ENCODE data around the gene CACNA1D. TPM values are rescaled to one million over a fixed set of nuclear protein-coding genes. Genes with fewer than 3 reads are reported as not detected.

Gene CACNA1D
- total RNA-seq, 1 donor from 2014 or later: 5.7 TPM

DNA sequence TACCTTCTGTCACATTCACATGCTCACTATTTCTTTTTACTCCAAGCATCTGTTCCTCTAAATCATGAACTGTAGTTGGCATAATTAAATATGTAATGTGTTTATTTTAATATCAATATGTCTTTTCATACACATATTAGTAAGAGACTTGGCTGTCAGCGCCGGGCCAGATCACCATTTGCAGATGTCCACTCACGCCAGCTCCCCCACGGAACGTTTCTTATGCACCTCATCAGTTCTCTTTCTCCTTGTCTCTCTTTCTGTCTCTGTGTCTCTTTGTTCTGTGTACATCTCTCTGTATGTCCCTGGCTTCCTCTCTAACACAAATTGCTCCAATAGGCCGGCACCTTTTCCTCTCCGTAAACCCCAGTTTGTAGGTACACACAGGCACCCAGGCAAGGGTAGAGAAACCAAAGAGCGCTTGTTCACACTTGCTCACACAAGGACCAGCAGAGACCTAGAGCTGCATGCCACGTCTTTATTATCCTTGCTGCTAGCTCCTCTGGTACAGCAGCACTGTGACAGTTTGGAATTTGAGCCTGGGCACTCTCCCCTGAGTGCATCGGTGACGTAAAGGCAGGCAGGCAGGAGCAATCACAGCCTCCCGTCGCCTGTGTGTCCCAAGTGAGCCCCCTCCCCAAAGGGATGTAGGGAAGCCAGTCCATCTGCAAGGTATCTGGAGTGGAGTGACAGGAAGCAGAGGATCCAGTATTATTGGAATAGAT, 40.4 kb downstream of the CACNA1D start:
- H3K36me3 ChIP-seq (ENCODE audit: control insufficient read depth in 3 of 3, insufficient read depth in 3 of 3, low read length in 3 of 3): no peaks in the 10 kb centered on the region
- no peak overlapping the region for H3K4me3 ChIP-seq (ENCODE audit: low read length in 3 of 3)
- H3K9ac ChIP-seq (ENCODE audit: low read depth in 1 of 3, low read length in 3 of 3): no peak overlapping the region
- no peaks in the 10 kb centered on the region for H3K4me1 ChIP-seq (ENCODE audit: control insufficient read depth in 3 of 3, insufficient read depth in 3 of 3, low read length in 3 of 3)
- peaks cover 0 to 9% (median 8%) of the 10 kb centered on the region in 3 donors for H3K27me3 ChIP-seq (ENCODE audit: control insufficient read depth in 3 of 3, insufficient read depth in 3 of 3, low read length in 3 of 3)
- H3K27ac ChIP-seq (ENCODE audit: low read depth, low read length): no peak overlapping the region
- H3K9me3 ChIP-seq (ENCODE audit: control insufficient read depth in 3 of 3, low read length in 3 of 3): no peaks in the 10 kb centered on the region

DNA sequence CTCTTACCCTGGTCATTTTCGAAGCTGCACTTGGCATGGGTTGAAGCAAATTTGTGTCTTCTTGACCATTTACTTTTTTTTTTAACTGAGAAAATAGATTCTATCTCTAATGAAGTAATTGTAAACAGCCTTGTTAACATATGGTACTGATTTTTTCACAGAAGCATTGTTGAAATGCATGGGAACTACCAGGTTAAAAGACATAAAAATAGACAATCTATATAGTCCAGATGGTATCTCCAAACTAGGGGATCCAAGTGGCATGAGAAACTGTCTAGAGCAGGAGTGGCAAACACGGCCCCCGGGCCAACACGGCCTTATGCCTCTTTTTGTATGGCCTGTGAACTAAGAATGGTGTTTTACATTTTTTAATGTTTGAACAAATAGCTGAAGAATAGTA, 41.9 kb downstream of the CACNA1D start:
- H3K4me3 ChIP-seq (ENCODE audit: low read length in 3 of 3): no peak overlapping the region
- peaks cover 2 to 9% (median 8%) of the 10 kb centered on the region in 3 donors for H3K27me3 ChIP-seq (ENCODE audit: control insufficient read depth in 3 of 3, insufficient read depth in 3 of 3, low read length in 3 of 3)
- no peaks in the 10 kb centered on the region for H3K36me3 ChIP-seq (ENCODE audit: control insufficient read depth in 3 of 3, insufficient read depth in 3 of 3, low read length in 3 of 3)
- no peak overlapping the region for H3K27ac ChIP-seq (ENCODE audit: low read depth, low read length)
- no peak overlapping the region for H3K9ac ChIP-seq (ENCODE audit: low read depth in 1 of 3, low read length in 3 of 3)
- no peaks in the 10 kb centered on the region for H3K4me1 ChIP-seq (ENCODE audit: control insufficient read depth in 3 of 3, insufficient read depth in 3 of 3, low read length in 3 of 3)
- no peaks in the 10 kb centered on the region for H3K9me3 ChIP-seq (ENCODE audit: control insufficient read depth in 3 of 3, low read length in 3 of 3)

- H3K27me3 ChIP-seq (ENCODE audit: control insufficient read depth in 3 of 3, insufficient read depth in 3 of 3, low read length in 3 of 3): peaks cover 0 to 5% (median 0%) of the 10 kb centered on the region in 3 donors
- no peak overlapping the region for H3K27ac ChIP-seq (ENCODE audit: low read depth, low read length)
- H3K9ac ChIP-seq (ENCODE audit: low read depth in 1 of 3, low read length in 3 of 3): no peak overlapping the region
- no peaks in the 10 kb centered on the region for H3K9me3 ChIP-seq (ENCODE audit: control insufficient read depth in 3 of 3, low read length in 3 of 3)
- H3K4me3 ChIP-seq (ENCODE audit: low read length in 3 of 3): no peak overlapping the region
- no peaks in the 10 kb centered on the region for H3K36me3 ChIP-seq (ENCODE audit: control insufficient read depth in 3 of 3, insufficient read depth in 3 of 3, low read length in 3 of 3)
- peaks cover 0 to 3% (median 0%) of the 10 kb centered on the region in 3 donors for H3K4me1 ChIP-seq (ENCODE audit: control insufficient read depth in 3 of 3, insufficient read depth in 3 of 3, low read length in 3 of 3)
Measured at GRCh38 chr3:53544357-53544756, 49.9 kb downstream of the CACNA1D start.

DNA sequence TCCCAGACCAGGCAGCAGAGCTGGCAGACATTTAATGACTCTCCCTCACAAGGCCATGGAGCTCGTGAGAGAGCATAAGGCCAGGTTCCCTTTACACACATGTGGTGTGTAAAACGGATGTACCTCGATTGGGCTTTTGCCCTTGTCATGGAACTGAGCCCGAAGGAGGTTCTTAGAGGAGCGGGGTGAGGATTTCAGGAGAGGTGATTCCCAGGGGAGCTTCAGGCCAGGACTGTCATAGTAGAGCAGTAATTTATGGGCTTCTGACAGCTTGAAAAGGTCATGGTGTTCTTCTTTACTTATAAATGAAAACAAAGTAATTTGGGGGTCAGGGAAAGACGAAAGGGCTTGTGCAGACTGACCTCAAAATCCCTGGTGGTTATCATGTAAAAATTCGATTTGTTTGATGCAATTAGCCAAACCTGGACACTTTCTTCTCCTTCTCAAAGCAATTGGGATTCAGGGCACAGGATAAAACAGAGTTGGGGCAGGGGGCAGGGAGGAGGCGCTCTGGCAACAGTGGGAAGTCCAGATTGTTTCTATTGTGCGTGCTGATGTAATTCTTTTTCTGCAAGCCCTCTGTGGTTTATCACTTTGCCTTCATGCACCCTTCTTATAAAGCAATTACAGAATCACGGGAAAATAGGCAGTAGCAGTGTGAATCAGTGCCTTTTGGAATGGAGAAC, 51.0 kb downstream of the CACNA1D start:
- H3K4me1 ChIP-seq (ENCODE audit: control insufficient read depth in 3 of 3, insufficient read depth in 3 of 3, low read length in 3 of 3): peaks cover 0 to 4% (median 3%) of the 10 kb centered on the region in 3 donors
- no peaks in the 10 kb centered on the region for H3K9me3 ChIP-seq (ENCODE audit: control insufficient read depth in 3 of 3, low read length in 3 of 3)
- H3K9ac ChIP-seq (ENCODE audit: low read depth in 1 of 3, low read length in 3 of 3): no peak overlapping the region
- no peak overlapping the region for H3K27ac ChIP-seq (ENCODE audit: low read depth, low read length)
- H3K4me3 ChIP-seq (ENCODE audit: low read length in 3 of 3): no peak overlapping the region
- no peaks in the 10 kb centered on the region for H3K36me3 ChIP-seq (ENCODE audit: control insufficient read depth in 3 of 3, insufficient read depth in 3 of 3, low read length in 3 of 3)
- peaks cover 0 to 5% (median 0%) of the 10 kb centered on the region in 3 donors for H3K27me3 ChIP-seq (ENCODE audit: control insufficient read depth in 3 of 3, insufficient read depth in 3 of 3, low read length in 3 of 3)

- no peak overlapping the region for H3K4me3 ChIP-seq (ENCODE audit: low read length in 3 of 3)
- H3K36me3 ChIP-seq (ENCODE audit: control insufficient read depth in 3 of 3, insufficient read depth in 3 of 3, low read length in 3 of 3): no peaks in the 10 kb centered on the region
- no peak overlapping the region for H3K9ac ChIP-seq (ENCODE audit: low read depth in 1 of 3, low read length in 3 of 3)
- no peak overlapping the region for H3K27ac ChIP-seq (ENCODE audit: low read depth, low read length)
- H3K4me1 ChIP-seq (ENCODE audit: control insufficient read depth in 3 of 3, insufficient read depth in 3 of 3, low read length in 3 of 3): peaks cover 0 to 4% (median 3%) of the 10 kb centered on the region in 3 donors
- H3K9me3 ChIP-seq (ENCODE audit: control insufficient read depth in 3 of 3, low read length in 3 of 3): no peaks in the 10 kb centered on the region
- H3K27me3 ChIP-seq (ENCODE audit: control insufficient read depth in 3 of 3, insufficient read depth in 3 of 3, low read length in 3 of 3): peaks cover 0 to 5% (median 0%) of the 10 kb centered on the region in 3 donors
Measured at GRCh38 chr3:53545996-53546359, 51.6 kb downstream of the CACNA1D start.

- H3K4me1 ChIP-seq (ENCODE audit: control insufficient read depth in 3 of 3, insufficient read depth in 3 of 3, low read length in 3 of 3): peaks cover 0 to 4% (median 3%) of the 10 kb centered on the region in 3 donors
- no peak overlapping the region for H3K9ac ChIP-seq (ENCODE audit: low read depth in 1 of 3, low read length in 3 of 3)
- H3K36me3 ChIP-seq (ENCODE audit: control insufficient read depth in 3 of 3, insufficient read depth in 3 of 3, low read length in 3 of 3): no peaks in the 10 kb centered on the region
- H3K27me3 ChIP-seq (ENCODE audit: control insufficient read depth in 3 of 3, insufficient read depth in 3 of 3, low read length in 3 of 3): no peaks in the 10 kb centered on the region
- H3K9me3 ChIP-seq (ENCODE audit: control insufficient read depth in 3 of 3, low read length in 3 of 3): no peaks in the 10 kb centered on the region
- H3K27ac ChIP-seq (ENCODE audit: low read depth, low read length): no peak overlapping the region
- H3K4me3 ChIP-seq (ENCODE audit: low read length in 3 of 3): no peak overlapping the region
Measured at GRCh38 chr3:53547327-53547726, 52.9 kb downstream of the CACNA1D start.

DNA sequence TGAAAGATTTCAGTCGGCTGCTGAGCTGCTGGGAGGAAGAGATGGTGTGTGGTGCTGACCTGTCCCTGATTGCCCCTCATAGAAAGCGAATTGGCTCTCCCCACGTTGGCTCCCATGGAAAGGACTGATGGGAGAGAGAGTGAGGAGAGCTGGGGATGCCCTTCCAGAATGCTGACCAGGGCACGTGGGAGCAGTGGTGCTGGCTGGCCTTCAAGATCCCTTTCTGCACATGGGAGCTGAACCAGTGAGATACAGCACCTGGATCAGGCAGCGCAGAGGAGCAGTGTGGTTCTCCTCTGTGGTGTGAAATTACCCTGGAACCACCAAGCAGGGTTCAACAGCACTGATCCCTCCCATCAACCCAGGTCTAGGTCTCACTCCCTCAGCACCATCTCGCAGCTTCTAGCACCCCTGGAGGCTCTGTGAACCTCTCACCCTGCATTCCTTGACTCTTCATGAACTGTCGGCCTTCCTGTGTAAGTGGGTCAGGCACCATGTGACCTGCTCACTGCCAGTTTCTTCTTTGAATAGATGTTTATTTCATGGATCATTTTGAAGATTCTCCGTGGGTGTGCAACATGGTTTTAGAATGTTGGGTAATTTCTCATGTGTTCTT, 55.7 kb downstream of the CACNA1D start:
- H3K4me1 ChIP-seq (ENCODE audit: control insufficient read depth in 3 of 3, insufficient read depth in 3 of 3, low read length in 3 of 3): peaks cover 0 to 4% (median 3%) of the 10 kb centered on the region in 3 donors
- H3K36me3 ChIP-seq (ENCODE audit: control insufficient read depth in 3 of 3, insufficient read depth in 3 of 3, low read length in 3 of 3): no peaks in the 10 kb centered on the region
- no peak overlapping the region for H3K27ac ChIP-seq (ENCODE audit: low read depth, low read length)
- H3K9me3 ChIP-seq (ENCODE audit: control insufficient read depth in 3 of 3, low read length in 3 of 3): no peaks in the 10 kb centered on the region
- H3K9ac ChIP-seq (ENCODE audit: low read depth in 1 of 3, low read length in 3 of 3): no peak overlapping the region
- H3K4me3 ChIP-seq (ENCODE audit: low read length in 3 of 3): no peak overlapping the region
- H3K27me3 ChIP-seq (ENCODE audit: control insufficient read depth in 3 of 3, insufficient read depth in 3 of 3, low read length in 3 of 3): no peaks in the 10 kb centered on the region

DNA sequence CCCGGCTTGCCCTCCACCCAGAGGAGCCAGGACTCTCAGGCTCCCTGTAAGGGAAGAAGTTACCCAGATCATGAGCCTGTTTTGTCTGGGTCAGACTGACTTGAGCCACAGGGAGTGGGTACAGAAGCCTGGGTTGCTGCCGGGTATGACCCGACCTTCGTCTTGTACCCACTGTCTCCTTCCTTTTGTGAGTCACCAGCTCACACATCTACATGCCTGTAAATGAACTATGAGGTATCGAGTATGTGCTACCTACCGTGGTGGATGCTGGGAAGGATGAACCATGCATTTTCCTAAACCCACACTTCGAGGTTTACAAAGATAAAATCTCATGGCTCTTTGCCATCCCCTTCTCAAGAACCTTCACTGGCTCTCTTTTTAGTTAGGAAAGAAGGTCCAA, 56.9 kb downstream of the CACNA1D start:
- H3K27ac ChIP-seq (ENCODE audit: low read depth, low read length): no peak overlapping the region
- H3K27me3 ChIP-seq (ENCODE audit: control insufficient read depth in 3 of 3, insufficient read depth in 3 of 3, low read length in 3 of 3): no peaks in the 10 kb centered on the region
- H3K9ac ChIP-seq (ENCODE audit: low read depth in 1 of 3, low read length in 3 of 3): no peak overlapping the region
- peaks cover 0 to 4% (median 0%) of the 10 kb centered on the region in 3 donors for H3K4me1 ChIP-seq (ENCODE audit: control insufficient read depth in 3 of 3, insufficient read depth in 3 of 3, low read length in 3 of 3)
- H3K4me3 ChIP-seq (ENCODE audit: low read length in 3 of 3): no peak overlapping the region
- no peaks in the 10 kb centered on the region for H3K9me3 ChIP-seq (ENCODE audit: control insufficient read depth in 3 of 3, low read length in 3 of 3)
- H3K36me3 ChIP-seq (ENCODE audit: control insufficient read depth in 3 of 3, insufficient read depth in 3 of 3, low read length in 3 of 3): no peaks in the 10 kb centered on the region

GRCh38 chr3:53552730-53553129, 58.3 kb downstream of the CACNA1D start:
- H3K36me3 ChIP-seq (ENCODE audit: control insufficient read depth in 3 of 3, insufficient read depth in 3 of 3, low read length in 3 of 3): no peaks in the 10 kb centered on the region
- H3K27ac ChIP-seq (ENCODE audit: low read depth, low read length): no peak overlapping the region
- H3K4me1 ChIP-seq (ENCODE audit: control insufficient read depth in 3 of 3, insufficient read depth in 3 of 3, low read length in 3 of 3): peaks cover 0 to 4% (median 0%) of the 10 kb centered on the region in 3 donors
- H3K9me3 ChIP-seq (ENCODE audit: control insufficient read depth in 3 of 3, low read length in 3 of 3): no peaks in the 10 kb centered on the region
- H3K4me3 ChIP-seq (ENCODE audit: low read length in 3 of 3): no peak overlapping the region
- H3K27me3 ChIP-seq (ENCODE audit: control insufficient read depth in 3 of 3, insufficient read depth in 3 of 3, low read length in 3 of 3): no peaks in the 10 kb centered on the region
- no peak overlapping the region for H3K9ac ChIP-seq (ENCODE audit: low read depth in 1 of 3, low read length in 3 of 3)

DNA sequence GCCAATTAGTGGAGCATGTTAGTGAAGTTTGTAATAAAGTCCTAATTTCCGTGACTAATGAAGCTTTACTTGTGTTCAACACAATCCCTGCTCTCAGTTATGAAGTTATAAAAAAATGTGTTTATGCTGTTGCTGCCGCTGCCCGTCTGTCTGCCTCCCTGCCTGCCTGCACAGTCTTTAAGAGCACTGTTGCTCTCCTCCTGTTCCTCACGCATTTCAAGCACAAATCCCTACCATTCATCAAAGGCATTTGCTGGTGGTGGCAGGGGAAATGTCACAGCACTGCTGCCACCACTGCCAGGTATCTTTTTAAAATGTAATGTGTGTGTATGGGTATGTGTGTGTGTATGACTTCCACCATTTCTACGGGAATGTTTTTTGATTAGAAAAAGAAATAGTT, 58.8 kb downstream of the CACNA1D start:
- no peaks in the 10 kb centered on the region for H3K36me3 ChIP-seq (ENCODE audit: control insufficient read depth in 3 of 3, insufficient read depth in 3 of 3, low read length in 3 of 3)
- H3K9ac ChIP-seq (ENCODE audit: low read depth in 1 of 3, low read length in 3 of 3): no peak overlapping the region
- no peaks in the 10 kb centered on the region for H3K27me3 ChIP-seq (ENCODE audit: control insufficient read depth in 3 of 3, insufficient read depth in 3 of 3, low read length in 3 of 3)
- no peak overlapping the region for H3K27ac ChIP-seq (ENCODE audit: low read depth, low read length)
- H3K4me1 ChIP-seq (ENCODE audit: control insufficient read depth in 3 of 3, insufficient read depth in 3 of 3, low read length in 3 of 3): peaks cover 0 to 4% (median 0%) of the 10 kb centered on the region in 3 donors
- H3K4me3 ChIP-seq (ENCODE audit: low read length in 3 of 3): no peak overlapping the region
- H3K9me3 ChIP-seq (ENCODE audit: control insufficient read depth in 3 of 3, low read length in 3 of 3): no peaks in the 10 kb centered on the region
